Activated CD4-positive, alpha-beta memory T cell treated with anti-CD3 and anti-CD28 coated beads for 36 hours (primary cell): Measurements from ENCODE around the gene PCNX1. TPM values are rescaled to one million over a fixed set of nuclear protein-coding genes. Genes with fewer than 3 reads are reported as not detected.

Experiments used
- CTCF ChIA-PET: fragments of 350-600 bp; sonication (Branson Sonifier 250); formaldehyde crosslinking; loops from one replicate; lab custom pipeline; 2021; ENCODE audit warnings: antibody characterized with exemption, inconsistent platforms; lab: Charles Lee
- POLR2A ChIA-PET: fragments of 350-600 bp; sonication (Branson Sonifier 250); formaldehyde crosslinking; loops from one replicate; lab custom pipeline; 2021; ENCODE audit warnings: antibody characterized with exemption; lab: Charles Lee
- DNase-seq: peaks from one replicate; pipeline ENCODE4 v3.0.0-alpha.2; 2020
- H3K27ac Mint-ChIP-seq: one replicate; pipeline ENCODE4 v1.8.0; 2021; ENCODE audit warnings: mixed read lengths
- H3K27me3 Mint-ChIP-seq: one replicate; pipeline ENCODE4 v1.8.0; 2021; ENCODE audit warnings: mixed read lengths
- H3K36me3 Mint-ChIP-seq: one replicate; pipeline ENCODE4 v1.8.0; 2021; ENCODE audit warnings: mixed read lengths
- H3K4me1 Mint-ChIP-seq: one replicate; pipeline ENCODE4 v1.8.0; 2021; ENCODE audit warnings: low read depth, mixed read lengths
- H3K4me3 Mint-ChIP-seq: one replicate; pipeline ENCODE4 v1.8.0; 2021; ENCODE audit warnings: mild to moderate bottlenecking, mixed read lengths
- H3K9me3 Mint-ChIP-seq: one replicate; pipeline ENCODE4 v1.8.0; 2021; ENCODE audit warnings: mixed read lengths
- intact Hi-C: fragments of 100-400 bp; cut with micrococcal nuclease; formaldehyde crosslinking; loops from one replicate; pipeline ENCODE4 v1.15.1; 2023
- total RNA-seq, 2 experiments: library from RNA; stranded (reverse); gene quantifications; one replicate each; pipeline ENCODE4 v1.2.3, GENCODE V29; 2021

Gene PCNX1
- total RNA-seq, 2 experiments from 2014 or later, result 39.2 to 44.4 TPM

DNA sequence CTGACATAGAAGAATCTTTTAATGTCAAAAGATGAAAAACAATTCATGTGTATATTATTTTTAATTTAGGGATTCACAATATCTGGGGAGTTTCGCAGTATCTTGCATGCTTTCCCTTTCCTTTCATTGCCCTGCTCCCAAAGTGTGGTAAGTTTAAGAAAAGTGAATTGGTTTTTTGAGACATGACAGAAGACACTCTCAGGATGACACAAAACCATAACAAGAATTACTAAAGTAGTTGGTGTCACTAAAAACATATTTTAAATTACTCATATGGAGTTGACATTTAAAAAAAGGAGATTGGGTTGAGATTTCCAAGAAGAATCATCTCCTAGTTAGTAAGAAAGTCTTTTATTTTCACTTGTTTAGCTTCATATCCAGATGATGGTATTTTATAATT is 5.1 kb upstream of the PCNX1 start:
- POLR2A ChIA-PET, result interaction anchor here (0.6 to 2.4 kb wide), 4 partner anchors 9 to 422 kb away, joined by 3 to 35 read pairs (median 3); no protein-coding TSS in a partner anchor
- CTCF ChIA-PET, result interaction anchor here (0.6 to 9.4 kb wide), 8 partner anchors 13 to 241 kb away, joined by 3 to 199 read pairs (median 6); no protein-coding TSS in a partner anchor
- intact Hi-C loops, result loop anchor here (1.0 to 10.0 kb wide), 3 partner anchors 9 to 1137 kb away; partner anchors contain the start of gene SRSF5
- DNase-seq, result no peak
- H3K4me3 Mint-ChIP-seq, result no peak overlapping the region
- H3K27me3 Mint-ChIP-seq, result peaks cover 1% of the 10 kb centered on the region
- no peaks in the 10 kb centered on the region for H3K36me3 Mint-ChIP-seq
- peaks cover 60% of the 10 kb centered on the region for H3K4me1 Mint-ChIP-seq
- no peaks in the 10 kb centered on the region for H3K9me3 Mint-ChIP-seq
- H3K27ac Mint-ChIP-seq, result peak overlapping the region; percentile 52

GRCh38 chr14:70904373-70904772 is 2.9 kb upstream of the PCNX1 start:
- Mint-ChIP-seq H3K4me3 (no peak overlapping the region), H3K27ac (no peak overlapping the region), H3K9me3 (no peaks in the 10 kb centered on the region), H3K36me3 (peaks cover 8% of the 10 kb centered on the region), H3K27me3 (no peaks in the 10 kb centered on the region), H3K4me1 (peaks cover 59% of the 10 kb centered on the region)
- ChIA-PET POLR2A (interaction anchor here (0.9 to 1.2 kb wide), 2 partner anchors 18 to 19 kb away, joined by 4 read pairs; no protein-coding TSS in a partner anchor), CTCF (interaction anchor here (0.7 to 9.4 kb wide), 11 partner anchors 11 to 106 kb away, joined by 3 to 199 read pairs (median 5); no protein-coding TSS in a partner anchor)
- intact Hi-C loops, result loop anchor here (10.0 kb wide), 1 partner anchor 1140 kb away; the partner anchor contains the start of gene SRSF5
- DNase-seq, result no peak

- no peaks in the 10 kb centered on the region for H3K27me3 Mint-ChIP-seq
- intact Hi-C loops, result loop anchor here (5.0 to 10.0 kb wide), 2 partner anchors 33 to 1140 kb away; partner anchors contain the start of gene SRSF5
- no peak overlapping the region for H3K4me3 Mint-ChIP-seq
- no peak for DNase-seq
- H3K9me3 Mint-ChIP-seq, result no peaks in the 10 kb centered on the region
- peaks cover 66% of the 10 kb centered on the region for H3K4me1 Mint-ChIP-seq
- peaks cover 10% of the 10 kb centered on the region for H3K36me3 Mint-ChIP-seq
- H3K27ac Mint-ChIP-seq, result peak overlapping the region; percentile 51
- POLR2A ChIA-PET, result interaction anchor here (0.9 to 2.7 kb wide), 3 partner anchors 19 to 20 kb away, joined by 4 to 31 read pairs (median 4); no protein-coding TSS in a partner anchor
- CTCF ChIA-PET, result interaction anchor here (0.7 to 9.4 kb wide), 18 partner anchors 10 to 140 kb away, joined by 3 to 199 read pairs (median 10); no protein-coding TSS in a partner anchor
Measured at GRCh38 chr14:70905301-70905700, 2.0 kb upstream of the PCNX1 start.

- Mint-ChIP-seq H3K27me3 (no peaks in the 10 kb centered on the region), H3K36me3 (peaks cover 10% of the 10 kb centered on the region), H3K4me3 (peak overlapping the region; percentile 78), H3K9me3 (no peaks in the 10 kb centered on the region), H3K4me1 (peaks cover 72% of the 10 kb centered on the region), H3K27ac (peak overlapping the region; percentile 86)
- POLR2A ChIA-PET, result interaction anchor here (0.9 to 2.7 kb wide), 7 partner anchors 14 to 98 kb away, joined by 3 to 31 read pairs (median 4); partner anchors contain the start of gene MAP3K9
- intact Hi-C loops, result loop anchor here (1.0 to 10.0 kb wide), 4 partner anchors 34 to 1142 kb away; partner anchors contain the start of gene SRSF5
- no peak for DNase-seq
- CTCF ChIA-PET, result interaction anchor here (0.7 to 9.4 kb wide), 27 partner anchors 8 to 139 kb away, joined by 3 to 199 read pairs (median 8); partner anchors contain the start of gene MAP3K9
Measured at GRCh38 chr14:70906793-70907175, 475 bp upstream of the PCNX1 start.

GRCh38 chr14:70907996-70908934 is 1.0 kb downstream of the PCNX1 start:
- Mint-ChIP-seq H3K27ac (peak overlapping the region; percentile 97), H3K9me3 (no peaks in the 10 kb centered on the region), H3K4me3 (peak overlapping the region; percentile 97), H3K27me3 (no peaks in the 10 kb centered on the region), H3K36me3 (peaks cover 10% of the 10 kb centered on the region), H3K4me1 (peaks cover 75% of the 10 kb centered on the region)
- ChIA-PET POLR2A (interaction anchor here (0.6 to 2.7 kb wide), 11 partner anchors 9 to 99 kb away, joined by 3 to 31 read pairs (median 4); partner anchors contain the start of gene MAP3K9), CTCF (interaction anchor here (0.8 to 9.4 kb wide), 23 partner anchors 10 to 102 kb away, joined by 3 to 199 read pairs (median 5); no protein-coding TSS in a partner anchor)
- intact Hi-C loops, result loop anchor here (1.0 to 10.0 kb wide), 7 partner anchors 12 to 1143 kb away; partner anchors contain the start of gene SRSF5
- DNase-seq, result peak; percentile 69

- peak overlapping the region; percentile 97 for H3K27ac Mint-ChIP-seq
- peaks cover 10% of the 10 kb centered on the region for H3K36me3 Mint-ChIP-seq
- H3K27me3 Mint-ChIP-seq, result no peaks in the 10 kb centered on the region
- H3K9me3 Mint-ChIP-seq, result no peaks in the 10 kb centered on the region
- ChIA-PET CTCF (interaction anchor here (0.8 to 1.4 kb wide), 4 partner anchors 9 to 71 kb away, joined by 3 read pairs; no protein-coding TSS in a partner anchor), POLR2A (interaction anchor here (0.6 to 1.0 kb wide), 6 partner anchors 8 to 100 kb away, joined by 3 to 6 read pairs (median 4); partner anchors contain the start of gene MAP3K9)
- intact Hi-C loops, result loop anchor here (1.0 to 10.0 kb wide), 5 partner anchors 11 to 1144 kb away; partner anchors contain the start of gene SRSF5
- peak overlapping the region; percentile 97 for H3K4me3 Mint-ChIP-seq
- DNase-seq, result no peak
- H3K4me1 Mint-ChIP-seq, result peaks cover 68% of the 10 kb centered on the region
Measured at GRCh38 chr14:70908935-70909641, 1.8 kb downstream of the PCNX1 start.

DNA sequence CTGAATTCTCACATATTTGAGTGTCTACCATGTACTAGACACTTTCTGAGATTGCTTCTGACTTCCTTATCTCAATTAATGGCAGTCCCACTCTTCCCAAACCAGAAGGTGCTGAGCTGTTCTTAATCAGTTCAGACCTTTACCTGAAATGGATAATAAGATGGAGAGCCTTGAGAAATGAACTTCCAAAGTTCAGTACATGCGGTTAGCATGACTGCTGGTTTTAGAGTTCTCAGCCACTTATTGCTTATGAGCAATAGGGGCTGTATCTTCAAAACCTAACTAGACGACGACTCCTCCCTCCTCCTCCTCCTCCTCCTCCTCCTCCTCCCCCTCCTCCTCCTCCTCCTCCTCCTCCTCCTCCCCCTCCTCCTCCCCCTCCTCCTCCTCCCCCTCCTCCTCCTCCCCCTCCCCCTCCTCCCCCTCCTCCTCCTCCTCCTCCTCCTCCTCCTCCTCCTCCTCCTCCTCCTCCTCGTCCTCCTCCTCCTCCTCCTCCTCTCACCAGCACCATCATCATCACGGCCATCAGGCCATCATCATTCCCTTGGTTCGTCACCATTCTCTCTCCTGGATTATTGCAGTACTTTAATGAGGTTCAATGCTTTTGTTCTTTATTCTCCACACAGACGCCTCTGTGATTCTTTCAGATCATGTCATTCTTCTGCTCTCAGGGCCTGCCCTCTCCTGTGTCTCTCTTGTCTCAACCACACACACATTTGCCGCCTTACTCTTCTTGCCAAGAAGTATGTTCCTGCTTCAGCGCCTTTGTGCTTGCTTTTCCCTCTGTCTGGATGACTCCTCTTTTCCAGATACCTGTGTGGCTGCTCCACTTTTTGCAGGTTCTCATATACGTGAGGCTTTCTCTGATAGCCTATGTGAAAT is 2.7 kb downstream of the PCNX1 start:
- POLR2A ChIA-PET, result interaction anchor here (0.6 kb wide), 1 partner anchor 25 kb away, joined by 3 read pairs; no protein-coding TSS in a partner anchor

GRCh38 chr14:70915415-70915814 is 8.2 kb downstream of the PCNX1 start:
- peak overlapping the region; percentile 46 for H3K27ac Mint-ChIP-seq
- peaks cover 85% of the 10 kb centered on the region for H3K4me1 Mint-ChIP-seq
- POLR2A ChIA-PET, result no interaction called here
- CTCF ChIA-PET, result interaction anchor here (0.7 to 1.7 kb wide), 4 partner anchors 9 to 27 kb away, joined by 3 to 14 read pairs (median 3); partner anchors contain the start of gene PCNX1
- no peaks in the 10 kb centered on the region for H3K27me3 Mint-ChIP-seq
- H3K36me3 Mint-ChIP-seq, result peaks cover 11% of the 10 kb centered on the region
- no peak overlapping the region for H3K4me3 Mint-ChIP-seq
- no peak for DNase-seq
- intact Hi-C loops, result no loop called here
- H3K9me3 Mint-ChIP-seq, result no peaks in the 10 kb centered on the region

More for the DNA sequence above, 2.7 kb downstream of the PCNX1 start:
- Mint-ChIP-seq H3K36me3 (peaks cover 10% of the 10 kb centered on the region), H3K4me1 (peaks cover 70% of the 10 kb centered on the region), H3K27ac (peak overlapping the region; percentile 97), H3K9me3 (no peaks in the 10 kb centered on the region), H3K27me3 (no peaks in the 10 kb centered on the region), H3K4me3 (peak overlapping the region; percentile 97)
- CTCF ChIA-PET, result interaction anchor here (0.9 to 1.4 kb wide), 2 partner anchors 46 to 70 kb away, joined by 3 read pairs; no protein-coding TSS in a partner anchor
- intact Hi-C loops, result loop anchor here (2.0 to 10.0 kb wide), 3 partner anchors 38 to 1145 kb away; partner anchors contain the start of gene SRSF5
- DNase-seq, result peak; percentile 34

DNA sequence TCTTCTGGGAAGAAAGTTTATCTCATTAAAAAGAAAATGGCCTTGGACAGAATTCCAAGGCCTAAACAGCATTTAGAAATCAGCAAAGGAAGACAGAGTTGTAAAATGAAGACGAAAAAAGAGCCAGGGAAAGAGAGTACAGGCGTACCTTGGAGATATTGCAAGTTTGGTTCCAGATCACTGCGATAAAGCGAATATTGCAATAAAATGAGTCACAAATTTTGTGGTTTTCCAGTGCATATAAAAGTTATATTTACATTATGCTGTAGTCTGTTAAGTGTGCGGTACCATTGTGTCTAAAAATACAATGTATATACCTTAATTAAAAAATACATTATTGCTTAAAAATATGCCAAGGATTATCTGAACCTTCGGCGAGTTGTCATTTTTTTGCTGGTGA is 9.0 kb downstream of the PCNX1 start:
- Mint-ChIP-seq H3K27me3 (no peaks in the 10 kb centered on the region), H3K9me3 (no peaks in the 10 kb centered on the region), H3K27ac (peak overlapping the region; percentile 61), H3K4me1 (peaks cover 85% of the 10 kb centered on the region), H3K36me3 (peaks cover 11% of the 10 kb centered on the region), H3K4me3 (no peak overlapping the region)
- ChIA-PET POLR2A (no interaction called here), CTCF (no interaction called here)
- intact Hi-C loops, result no loop called here
- no peak for DNase-seq

- intact Hi-C loops, result no loop called here
- Mint-ChIP-seq H3K4me1 (peaks cover 84% of the 10 kb centered on the region), H3K27me3 (no peaks in the 10 kb centered on the region), H3K4me3 (no peak overlapping the region), H3K9me3 (no peaks in the 10 kb centered on the region), H3K27ac (peak overlapping the region; percentile 61), H3K36me3 (peaks cover 11% of the 10 kb centered on the region)
- DNase-seq, result no peak
- ChIA-PET POLR2A (interaction anchor here (1.1 to 1.4 kb wide), 2 partner anchors 8 to 9 kb away, joined by 3 to 4 read pairs; partner anchors contain the start of gene PCNX1), CTCF (interaction anchor here (4.8 kb wide), 1 partner anchor 11 kb away, joined by 42 read pairs; the partner anchor contains the start of gene PCNX1)
Measured at GRCh38 chr14:70916799-70917198, 9.5 kb downstream of the PCNX1 start.
